Neural crest cell (in vitro differentiated cells): ENCODE data around the gene SUPT20HL2. TPM values are rescaled to one million over a fixed set of nuclear protein-coding genes. Genes with fewer than 3 reads are reported as not detected.

Experiments used
- DNase-seq: peaks from one replicate; pipeline ENCODE4 v3.0.0; 2021; ENCODE audit warnings: low read depth, mixed read lengths, low spot score
- H3K27ac Mint-ChIP-seq: one replicate; pipeline ENCODE4 v1.8.0; 2021; ENCODE audit warnings: mild to moderate bottlenecking, mixed read lengths; ENCODE audit not compliant: unreplicated experiment
- H3K27me3 Mint-ChIP-seq: 2 replicates; pipeline ENCODE4 v1.8.0; 2021; ENCODE audit warnings: low read depth, mild to moderate bottlenecking, mixed read lengths
- H3K36me3 Mint-ChIP-seq: 2 replicates; pipeline ENCODE4 v1.8.0; 2021; ENCODE audit warnings: low read depth, mild to moderate bottlenecking, mixed read lengths
- H3K4me1 Mint-ChIP-seq: 2 replicates; pipeline ENCODE4 v1.8.0; 2021; ENCODE audit warnings: mixed read lengths
- H3K4me3 Mint-ChIP-seq: one replicate; pipeline ENCODE4 v1.8.0; 2021; ENCODE audit warnings: mild to moderate bottlenecking, mixed read lengths
- H3K9me3 Mint-ChIP-seq: 2 replicates; pipeline ENCODE4 v1.8.0; 2021; ENCODE audit warnings: mixed read lengths
- total RNA-seq: library from RNA; stranded (reverse); gene quantifications from 2 replicates; pipeline ENCODE4 v1.2.1, GENCODE V29; 2021
- TF ChIP-seq, protein P1 (sequence below): fragments of 200-600 bp; sonication (generic); conservative IDR thresholded peaks from 2 replicates; pipeline ENCODE4 v1.5.0; 2021; ENCODE audit warnings: antibody characterized with exemption, mild to moderate bottlenecking

SUPT20HL2 gene
- total RNA-seq, 1 donor from 2014 or later, result not detected

DNA sequence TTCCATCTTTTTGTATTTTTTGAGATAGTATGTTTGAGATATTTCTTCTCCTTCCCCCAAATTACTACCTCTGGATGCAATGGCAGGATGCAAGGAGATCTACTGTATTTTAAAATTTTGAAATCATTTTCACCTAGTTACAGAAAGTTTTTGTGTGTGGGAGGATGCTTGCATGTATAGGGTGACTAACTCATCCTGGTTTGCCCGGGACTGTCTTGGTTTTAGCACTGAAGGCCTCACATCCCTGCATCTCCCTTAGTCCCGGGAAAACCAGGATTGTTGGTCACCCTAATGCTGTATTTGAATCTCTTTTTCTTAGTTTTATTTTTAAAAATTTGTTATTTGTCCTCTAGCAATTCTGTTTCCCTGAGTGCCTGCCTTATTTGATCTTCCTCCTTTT lies 12.1 kb downstream of the SUPT20HL2 start:
- DNase-seq, result no peak
- Mint-ChIP-seq H3K9me3 (no peaks in the 10 kb centered on the region), H3K4me3 (no peak overlapping the region), H3K4me1 (peaks cover 22% of the 10 kb centered on the region), H3K27me3 (no peaks in the 10 kb centered on the region), H3K36me3 (no peaks in the 10 kb centered on the region), H3K27ac (no peak overlapping the region)
- TF ChIP-seq, protein P1, sequence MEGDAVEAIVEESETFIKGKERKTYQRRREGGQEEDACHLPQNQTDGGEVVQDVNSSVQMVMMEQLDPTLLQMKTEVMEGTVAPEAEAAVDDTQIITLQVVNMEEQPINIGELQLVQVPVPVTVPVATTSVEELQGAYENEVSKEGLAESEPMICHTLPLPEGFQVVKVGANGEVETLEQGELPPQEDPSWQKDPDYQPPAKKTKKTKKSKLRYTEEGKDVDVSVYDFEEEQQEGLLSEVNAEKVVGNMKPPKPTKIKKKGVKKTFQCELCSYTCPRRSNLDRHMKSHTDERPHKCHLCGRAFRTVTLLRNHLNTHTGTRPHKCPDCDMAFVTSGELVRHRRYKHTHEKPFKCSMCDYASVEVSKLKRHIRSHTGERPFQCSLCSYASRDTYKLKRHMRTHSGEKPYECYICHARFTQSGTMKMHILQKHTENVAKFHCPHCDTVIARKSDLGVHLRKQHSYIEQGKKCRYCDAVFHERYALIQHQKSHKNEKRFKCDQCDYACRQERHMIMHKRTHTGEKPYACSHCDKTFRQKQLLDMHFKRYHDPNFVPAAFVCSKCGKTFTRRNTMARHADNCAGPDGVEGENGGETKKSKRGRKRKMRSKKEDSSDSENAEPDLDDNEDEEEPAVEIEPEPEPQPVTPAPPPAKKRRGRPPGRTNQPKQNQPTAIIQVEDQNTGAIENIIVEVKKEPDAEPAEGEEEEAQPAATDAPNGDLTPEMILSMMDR, result no peak

DNA sequence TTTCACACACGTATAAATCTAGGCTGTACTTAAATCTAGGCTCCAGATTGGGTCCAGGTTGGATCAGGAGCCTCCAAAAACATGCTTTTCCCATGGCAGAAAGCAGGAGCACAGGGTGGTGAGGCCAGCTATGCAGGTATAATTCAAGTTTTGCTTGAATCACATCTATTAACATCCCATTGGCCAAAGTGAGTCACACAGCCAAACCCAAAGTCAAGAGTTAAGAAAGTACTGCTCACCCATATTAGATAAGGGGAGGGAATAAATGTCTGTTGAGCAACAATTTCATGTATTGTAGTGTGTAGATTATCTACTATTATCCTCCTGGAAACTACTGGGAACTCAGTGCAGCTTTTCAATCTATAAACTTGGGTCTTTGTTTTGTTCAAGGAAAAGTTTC lies 12.8 kb downstream of the SUPT20HL2 start:
- Mint-ChIP-seq H3K9me3 (no peaks in the 10 kb centered on the region), H3K27ac (no peak overlapping the region), H3K4me3 (no peak overlapping the region), H3K36me3 (no peaks in the 10 kb centered on the region), H3K4me1 (peaks cover 15% of the 10 kb centered on the region), H3K27me3 (no peaks in the 10 kb centered on the region)
- no peak for DNase-seq
- TF ChIP-seq, protein P1, result no peak

- peak; percentile 11 for DNase-seq
- no peak overlapping the region for H3K27ac Mint-ChIP-seq
- peaks cover 15% of the 10 kb centered on the region for H3K4me1 Mint-ChIP-seq
Measured at GRCh38 chrX:24298191-24298590, 15.7 kb downstream of the SUPT20HL2 start.

GRCh38 chrX:24294619-24295018 lies 19.2 kb downstream of the SUPT20HL2 start:
- TF ChIP-seq, protein P1, result peak; percentile 36
- H3K27me3 Mint-ChIP-seq, result no peaks in the 10 kb centered on the region
- peak; percentile 34 for DNase-seq
- H3K4me3 Mint-ChIP-seq, result no peak overlapping the region
- H3K27ac Mint-ChIP-seq, result no peak overlapping the region
- H3K9me3 Mint-ChIP-seq, result no peaks in the 10 kb centered on the region
- H3K4me1 Mint-ChIP-seq, result peaks cover 15% of the 10 kb centered on the region
- H3K36me3 Mint-ChIP-seq, result no peaks in the 10 kb centered on the region

More at GRCh38 chrX:24298191-24298590, 15.7 kb downstream of the SUPT20HL2 start:
- Mint-ChIP-seq H3K36me3 (no peaks in the 10 kb centered on the region), H3K27me3 (no peaks in the 10 kb centered on the region), H3K9me3 (no peaks in the 10 kb centered on the region), H3K4me3 (no peak overlapping the region)
- TF ChIP-seq, protein P1, result no peak

- TF ChIP-seq, protein P1, result no peak
- DNase-seq, result no peak
- H3K36me3 Mint-ChIP-seq, result no peaks in the 10 kb centered on the region
- H3K4me1 Mint-ChIP-seq, result peaks cover 14% of the 10 kb centered on the region
- H3K27me3 Mint-ChIP-seq, result no peaks in the 10 kb centered on the region
- H3K9me3 Mint-ChIP-seq, result no peaks in the 10 kb centered on the region
- H3K27ac Mint-ChIP-seq, result peak overlapping the region; percentile 4
- no peak overlapping the region for H3K4me3 Mint-ChIP-seq
Measured at GRCh38 chrX:24293412-24293811, 20.5 kb downstream of the SUPT20HL2 start.

DNA sequence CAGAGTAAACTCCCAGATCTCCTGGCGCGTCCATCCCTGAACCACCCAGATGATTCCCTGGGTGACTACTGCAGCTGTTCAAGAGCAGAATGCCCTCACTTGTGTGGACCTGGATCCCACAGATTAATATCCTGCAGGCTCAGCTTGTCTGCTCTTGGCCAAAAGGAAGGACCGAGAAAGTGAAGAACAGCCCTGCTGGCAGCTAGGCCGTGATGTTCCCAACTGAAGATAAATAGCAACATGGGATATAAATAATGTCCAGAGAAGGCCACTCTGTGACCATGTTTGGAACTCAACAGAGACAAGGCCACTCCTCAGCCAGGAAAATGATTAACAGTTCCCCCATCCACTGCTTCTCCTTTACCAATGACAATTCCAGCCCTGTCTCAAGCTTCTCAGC lies 21.5 kb downstream of the SUPT20HL2 start:
- no peaks in the 10 kb centered on the region for H3K27me3 Mint-ChIP-seq

More for the DNA sequence above, 21.5 kb downstream of the SUPT20HL2 start:
- peaks cover 8% of the 10 kb centered on the region for H3K4me1 Mint-ChIP-seq
- DNase-seq, result no peak
- no peaks in the 10 kb centered on the region for H3K36me3 Mint-ChIP-seq
- H3K9me3 Mint-ChIP-seq, result no peaks in the 10 kb centered on the region
- TF ChIP-seq, protein P1, result no peak
- H3K27ac Mint-ChIP-seq, result no peak overlapping the region
- H3K4me3 Mint-ChIP-seq, result no peak overlapping the region
